Trophoblast cell (in vitro differentiated cells and primary cell): ENCODE results near the gene PHYHIPL.

Experiments
- DNase-seq, 2 donors: peaks; one replicate each; pipeline ENCODE4 v3.0.0-alpha.2; 2016
- H2AFZ ChIP-seq: 2 replicates; pipeline ENCODE4 v1.6.1; 2013; ENCODE audit warnings: low read length, moderate library complexity, mild to moderate bottlenecking; ENCODE audit not compliant: insufficient read depth, poor library complexity
- H2AK5ac ChIP-seq: 2 replicates; pipeline ENCODE4 v1.6.1; 2013; ENCODE audit warnings: mild to moderate bottlenecking, low read length
- H2BK120ac ChIP-seq: 2 replicates; pipeline ENCODE4 v1.6.1; 2013; ENCODE audit warnings: low read length, mild to moderate bottlenecking, moderate library complexity; ENCODE audit not compliant: insufficient read depth, poor library complexity
- H2BK12ac ChIP-seq: 2 replicates; pipeline ENCODE4 v1.6.1; 2013; ENCODE audit warnings: mild to moderate bottlenecking, low read length, moderate library complexity
- H2BK5ac ChIP-seq: 2 replicates; pipeline ENCODE4 v1.6.1; 2013; ENCODE audit warnings: low read length, low read depth, moderate library complexity, mild to moderate bottlenecking; ENCODE audit not compliant: poor library complexity
- H3K14ac ChIP-seq: 2 replicates; pipeline ENCODE4 v1.6.1; 2013; ENCODE audit warnings: mild to moderate bottlenecking, low read length
- H3K18ac ChIP-seq: 2 replicates; pipeline ENCODE4 v1.6.1; 2013; ENCODE audit warnings: mild to moderate bottlenecking, low read length
- H3K23ac ChIP-seq: 2 replicates; pipeline ENCODE4 v1.6.1; 2013; ENCODE audit warnings: low read length
- H3K27ac ChIP-seq: 2 replicates; pipeline ENCODE4 v1.5.1; 2013; ENCODE audit warnings: low read depth, mild to moderate bottlenecking, inconsistent platforms, low read length, moderate library complexity
- H3K27me3 ChIP-seq: 2 replicates; pipeline ENCODE4 v1.6.1; 2013; ENCODE audit warnings: inconsistent platforms, mild to moderate bottlenecking, low read length, moderate library complexity; ENCODE audit not compliant: insufficient read depth
- H3K36me3 ChIP-seq, 2 experiments: 1 replicate in 1 of 2; 2 replicates in 1 of 2; pipeline ENCODE4 v1.6.1; 2013; ENCODE audit warnings: low read length in 2 of 2, mild to moderate bottlenecking in 2 of 2, moderate library complexity in 1 of 2; ENCODE audit not compliant: insufficient read depth in 2 of 2, control insufficient read depth in 1 of 2
- H3K4ac ChIP-seq: 2 replicates; pipeline ENCODE4 v1.6.1; 2013; ENCODE audit warnings: low read depth, mild to moderate bottlenecking, low read length, moderate library complexity
- H3K4me1 ChIP-seq, 2 experiments: 1 replicate in 1 of 2; 2 replicates in 1 of 2; pipeline ENCODE4 v1.6.1; 2013; ENCODE audit warnings: low read length in 2 of 2, mild to moderate bottlenecking in 2 of 2, moderate library complexity in 1 of 2; ENCODE audit not compliant: insufficient read depth in 2 of 2, control insufficient read depth in 1 of 2
- H3K4me2 ChIP-seq: 2 replicates; pipeline ENCODE4 v1.6.1; 2013; ENCODE audit warnings: inconsistent platforms, mild to moderate bottlenecking, low read length, moderate library complexity
- H3K4me3 ChIP-seq: 2 replicates; pipeline ENCODE4 v1.5.1; 2013; ENCODE audit warnings: mild to moderate bottlenecking, low read depth, low read length, inconsistent platforms
- H3K79me1 ChIP-seq: one replicate; pipeline ENCODE4 v1.6.1; 2013; ENCODE audit warnings: low read length
- H3K79me2 ChIP-seq: 2 replicates; pipeline ENCODE4 v1.6.1; 2013; ENCODE audit warnings: low read length, mild to moderate bottlenecking; ENCODE audit not compliant: control insufficient read depth, insufficient read depth, poor library complexity
- H3K9ac ChIP-seq: 2 replicates; pipeline ENCODE4 v1.6.1; 2013; ENCODE audit warnings: mild to moderate bottlenecking, low read length
- H3K9me3 ChIP-seq: 2 replicates; pipeline ENCODE4 v1.6.1; 2013; ENCODE audit warnings: low read depth, mild to moderate bottlenecking, control low read depth, inconsistent platforms, low read length; ENCODE audit not compliant: insufficient read depth
- H4K12ac ChIP-seq: 2 replicates; pipeline ENCODE4 v1.6.1; 2013; ENCODE audit warnings: low read depth, mild to moderate bottlenecking, low read length, moderate library complexity
- H4K8ac ChIP-seq: 2 replicates; pipeline ENCODE4 v1.6.1; 2013; ENCODE audit warnings: low read depth, mild to moderate bottlenecking, low read length, moderate library complexity
- H4K91ac ChIP-seq: one replicate; pipeline ENCODE4 v1.6.1; 2013; ENCODE audit warnings: low read depth, mild to moderate bottlenecking, low read length, moderate library complexity
- WGBS: extraction: QIAGEN DNeasy Blood & Tissue Kit; methylation state at CpG from one replicate; pipeline ENCODE4 v1.1.7; 2013; ENCODE audit warnings: missing lambda C conversion rate; ENCODE audit not compliant: insufficient read length, insufficient coverage; ENCODE audit errors: extremely low coverage; 5-methylcytosine and 5-hydroxymethylcytosine counted together

PHYHIPL gene

DNA sequence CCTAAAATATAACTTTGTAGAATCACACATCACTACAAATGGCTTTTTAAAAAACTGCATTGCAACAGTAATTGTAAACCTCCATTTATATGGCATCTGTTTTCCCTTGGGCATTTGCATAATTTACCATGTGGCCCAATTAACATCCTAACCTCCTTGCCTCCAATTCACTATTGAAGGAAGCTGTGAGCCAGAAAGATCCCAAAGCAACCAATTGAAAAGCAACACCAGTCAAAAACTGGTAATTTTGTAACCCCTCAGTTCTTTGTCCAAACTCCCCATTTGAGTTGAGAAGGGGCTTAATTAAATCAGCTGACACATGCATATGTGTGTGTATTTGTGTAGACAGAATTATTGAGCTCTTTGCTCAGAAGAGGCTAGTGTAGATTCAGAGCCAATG, 95.6 kb downstream of the PHYHIPL start:
- H3K14ac ChIP-seq: no peak overlapping the region
- H3K4me2 ChIP-seq: no peak overlapping the region
- no peak overlapping the region for H2AK5ac ChIP-seq
- no peaks in the 10 kb centered on the region for H3K27me3 ChIP-seq
- no peak overlapping the region for H3K18ac ChIP-seq
- H3K4ac ChIP-seq: no peak overlapping the region
- peaks cover 1% of the 10 kb centered on the region for H3K9me3 ChIP-seq
- no peak overlapping the region for H3K23ac ChIP-seq
- no peak overlapping the region for H2BK120ac ChIP-seq
- no peak overlapping the region for H4K8ac ChIP-seq
- H4K12ac ChIP-seq: no peak overlapping the region
- H3K9ac ChIP-seq: no peak overlapping the region
- no peaks in the 10 kb centered on the region for H3K79me2 ChIP-seq
- H4K91ac ChIP-seq: no peak overlapping the region
- no peak overlapping the region for H2BK12ac ChIP-seq
- H3K4me3 ChIP-seq: no peak overlapping the region
- H2BK5ac ChIP-seq: no peak overlapping the region
- no peaks in the 10 kb centered on the region for H3K79me1 ChIP-seq
- no peak overlapping the region for H2AFZ ChIP-seq
- H3K4me1 ChIP-seq: no peaks in the 10 kb centered on the region
- DNase-seq: no peak
- H3K27ac ChIP-seq: no peak overlapping the region
- H3K36me3 ChIP-seq: no peaks in the 10 kb centered on the region

DNA sequence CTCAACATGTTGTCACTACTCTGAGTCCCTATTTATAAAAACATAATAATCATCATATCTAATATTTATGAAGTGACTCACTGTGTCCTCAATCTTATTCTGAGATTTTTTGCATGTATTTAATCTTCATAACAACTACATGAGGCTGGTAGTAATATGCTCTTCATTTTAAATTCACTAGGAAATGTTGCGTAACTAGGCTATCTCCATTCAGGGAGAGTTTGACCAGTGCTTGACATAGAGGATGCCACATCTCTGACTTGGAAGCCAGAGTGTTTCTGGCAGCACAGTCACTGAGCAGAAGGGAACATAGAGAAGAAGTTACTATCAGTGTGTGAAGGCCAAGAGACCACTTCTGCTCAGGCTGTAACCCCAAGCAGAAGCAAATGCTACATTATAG, 97.0 kb downstream of the PHYHIPL start:
- Histone ChIP-seq H3K4me3 (no peak overlapping the region), H3K79me1 (no peaks in the 10 kb centered on the region), H2BK5ac (no peak overlapping the region), H3K14ac (no peak overlapping the region), H3K4me1 (no peaks in the 10 kb centered on the region), H4K91ac (no peak overlapping the region), H3K79me2 (no peaks in the 10 kb centered on the region), H3K27me3 (no peaks in the 10 kb centered on the region), H4K12ac (no peak overlapping the region), H2AFZ (no peak overlapping the region), H3K18ac (no peak overlapping the region), H3K23ac (no peak overlapping the region), H3K9ac (no peak overlapping the region), H2BK12ac (no peak overlapping the region), H3K27ac (no peak overlapping the region), H2AK5ac (no peak overlapping the region), H2BK120ac (no peak overlapping the region), H3K9me3 (peaks cover 1% of the 10 kb centered on the region), H3K4ac (no peak overlapping the region), H3K36me3 (no peaks in the 10 kb centered on the region), H4K8ac (no peak overlapping the region), H3K4me2 (no peak overlapping the region)
- no peak for DNase-seq
- no CpG with 5 or more reads among the region's 1 CpG for WGBS

DNA sequence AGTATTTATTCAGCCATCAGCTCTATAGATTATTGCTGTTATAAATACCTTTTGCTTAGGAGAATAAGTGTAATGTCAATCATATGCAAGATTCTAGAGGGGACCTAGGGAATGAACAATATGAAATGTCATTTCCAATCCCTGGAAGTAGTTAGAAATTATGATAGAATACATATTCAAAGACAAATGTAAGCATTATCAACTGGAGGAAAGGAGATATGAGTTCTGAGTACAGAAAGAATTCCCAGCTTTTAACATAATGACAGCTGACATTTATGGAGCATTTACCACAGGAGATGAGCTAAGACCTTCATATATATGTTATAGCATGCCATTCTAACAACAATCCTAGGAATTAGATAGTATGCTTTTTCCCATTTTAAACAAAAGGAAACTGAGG, 99.7 kb downstream of the PHYHIPL start:
- no peak overlapping the region for H3K14ac ChIP-seq
- H4K8ac ChIP-seq: no peak overlapping the region
- H4K12ac ChIP-seq: no peak overlapping the region
- H2BK5ac ChIP-seq: no peak overlapping the region
- no peaks in the 10 kb centered on the region for H3K79me2 ChIP-seq
- H3K4me3 ChIP-seq: no peak overlapping the region
- no peaks in the 10 kb centered on the region for H3K9me3 ChIP-seq
- H3K9ac ChIP-seq: no peak overlapping the region
- no peak overlapping the region for H3K27ac ChIP-seq
- no peak overlapping the region for H4K91ac ChIP-seq
- H2BK120ac ChIP-seq: no peak overlapping the region
- H2BK12ac ChIP-seq: no peak overlapping the region
- no peak overlapping the region for H3K4me2 ChIP-seq
- H2AK5ac ChIP-seq: no peak overlapping the region
- no peak overlapping the region for H2AFZ ChIP-seq
- H3K18ac ChIP-seq: no peak overlapping the region
- no peaks in the 10 kb centered on the region for H3K36me3 ChIP-seq
- H3K79me1 ChIP-seq: no peaks in the 10 kb centered on the region
- no peak overlapping the region for H3K23ac ChIP-seq
- no peaks in the 10 kb centered on the region for H3K27me3 ChIP-seq
- no peak overlapping the region for H3K4ac ChIP-seq
- DNase-seq: no peak
- H3K4me1 ChIP-seq: no peaks in the 10 kb centered on the region

DNA sequence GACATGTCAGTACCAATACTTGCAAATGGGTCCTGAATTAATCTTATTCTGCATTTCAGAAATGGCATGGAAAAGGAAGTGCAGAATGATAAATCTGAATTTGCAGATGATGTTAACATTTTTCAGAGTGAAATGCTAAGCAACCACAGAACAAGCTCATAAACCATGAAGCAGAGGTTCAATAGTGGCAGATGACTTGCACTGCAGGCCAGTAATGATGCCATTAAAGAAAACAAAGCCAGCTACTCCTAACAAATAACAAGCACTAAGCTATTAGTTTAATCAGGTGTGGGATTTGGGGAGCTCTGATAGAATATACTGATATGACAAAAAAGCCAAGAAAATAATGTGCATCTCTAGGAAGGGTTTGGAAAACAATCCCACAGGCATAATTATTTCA, 100.5 kb downstream of the PHYHIPL start:
- Histone ChIP-seq H2BK12ac (no peak overlapping the region), H3K18ac (no peak overlapping the region), H3K27ac (no peak overlapping the region), H4K91ac (no peak overlapping the region), H3K79me1 (no peaks in the 10 kb centered on the region), H2AFZ (no peak overlapping the region), H3K4me1 (no peaks in the 10 kb centered on the region), H3K23ac (no peak overlapping the region), H3K4me2 (no peak overlapping the region), H3K79me2 (no peaks in the 10 kb centered on the region), H2AK5ac (no peak overlapping the region), H3K4me3 (no peak overlapping the region), H3K27me3 (no peaks in the 10 kb centered on the region), H3K9me3 (no peaks in the 10 kb centered on the region), H3K9ac (no peak overlapping the region), H3K4ac (no peak overlapping the region), H4K12ac (no peak overlapping the region), H3K14ac (no peak overlapping the region), H2BK5ac (no peak overlapping the region), H3K36me3 (no peaks in the 10 kb centered on the region), H2BK120ac (no peak overlapping the region), H4K8ac (no peak overlapping the region)
- no peak for DNase-seq

DNA sequence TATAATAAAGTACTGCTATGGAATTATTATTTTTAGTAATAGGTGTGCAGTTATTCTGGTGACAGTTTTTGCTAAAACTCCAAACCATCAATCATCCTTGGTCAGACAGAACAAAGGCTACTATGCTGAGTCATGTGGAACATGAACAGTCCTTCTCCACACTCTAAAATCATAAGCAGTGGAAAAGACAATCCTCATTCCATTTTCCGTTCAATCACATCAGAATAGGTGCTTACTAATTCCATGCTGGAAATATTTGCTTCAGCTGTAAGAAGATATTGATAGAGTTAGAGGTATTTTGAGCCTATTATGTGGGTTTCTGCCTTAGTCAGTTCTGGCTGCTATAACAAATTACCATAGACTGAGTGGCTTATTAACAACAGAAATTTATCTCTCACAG, 103.0 kb downstream of the PHYHIPL start:
- H2BK120ac ChIP-seq: no peak overlapping the region
- H2AFZ ChIP-seq: no peak overlapping the region
- no peak overlapping the region for H3K14ac ChIP-seq
- H3K9me3 ChIP-seq: no peaks in the 10 kb centered on the region
- H2BK5ac ChIP-seq: no peak overlapping the region
- no peaks in the 10 kb centered on the region for H3K4me1 ChIP-seq
- H2AK5ac ChIP-seq: no peak overlapping the region
- no peak overlapping the region for H3K18ac ChIP-seq
- no peaks in the 10 kb centered on the region for H3K79me1 ChIP-seq
- H4K12ac ChIP-seq: no peak overlapping the region
- DNase-seq: no peak
- H3K9ac ChIP-seq: no peak overlapping the region
- H3K27me3 ChIP-seq: no peaks in the 10 kb centered on the region
- no peak overlapping the region for H3K4me3 ChIP-seq
- no CpG with 5 or more reads among the region's 1 CpG for WGBS
- H3K36me3 ChIP-seq: no peaks in the 10 kb centered on the region
- no peaks in the 10 kb centered on the region for H3K79me2 ChIP-seq
- H2BK12ac ChIP-seq: no peak overlapping the region
- no peak overlapping the region for H3K4me2 ChIP-seq
- H3K27ac ChIP-seq: no peak overlapping the region
- no peak overlapping the region for H3K4ac ChIP-seq
- no peak overlapping the region for H4K91ac ChIP-seq
- H3K23ac ChIP-seq: no peak overlapping the region
- H4K8ac ChIP-seq: no peak overlapping the region
